ENCODE measurements around the gene CNN2. TPM values are rescaled to one million over a fixed set of nuclear protein-coding genes. Genes with fewer than 3 reads are reported as not detected.

CNN2 gene
- total RNA-seq, 1 experiment from 2014 or later, result 524 TPM

- no CpG with 5 or more reads among the region's 59 CpGs for WGBS (ENCODE audit: extremely low coverage, insufficient read length, low lambda C conversion rate)
- Histone ChIP-seq H2BK20ac (ENCODE audit: low read depth, low read length, poor library complexity, severe bottlenecking) (no peak overlapping the region), H4K91ac (ENCODE audit: insufficient read length, low read depth, low read length) (no peak overlapping the region), H2AFZ (ENCODE audit: low read length) (no peak overlapping the region), H3K27me3 (ENCODE audit: insufficient read depth, low read length) (no peaks in the 10 kb centered on the region), H3K23ac (ENCODE audit: insufficient read length, low read depth, low read length) (no peak overlapping the region), H3K79me1 (ENCODE audit: insufficient read depth, low read depth, low read length, poor library complexity, severe bottlenecking) (no peaks in the 10 kb centered on the region), H4K5ac (ENCODE audit: insufficient read length, low read depth, low read length) (no peak overlapping the region), H3K27ac (ENCODE audit: insufficient read length, low read depth, low read length) (no peak overlapping the region), H3K9ac (ENCODE audit: extremely low read depth, insufficient read length, low read length) (no peak overlapping the region), H3K18ac (ENCODE audit: insufficient read length, low read depth, low read length) (no peak overlapping the region), H3T11ph (ENCODE audit: low read length) (no peak overlapping the region), H3K14ac (ENCODE audit: insufficient read depth, low read length) (no peak overlapping the region; the same call in 1 of the 2 replicates), H2BK5ac (ENCODE audit: insufficient read length, low read length) (no peak overlapping the region), H4K8ac (replicated peaks; ENCODE audit: insufficient read length, low read depth, low read length) (no peak overlapping the region), H2BK120ac (ENCODE audit: low read depth, low read length, poor library complexity, severe bottlenecking) (no peak overlapping the region), H3K4me2 (ENCODE audit: insufficient read depth, insufficient read length, low read length) (no peak overlapping the region), H3K23me2 (ENCODE audit: insufficient read length, low read depth, low read length, poor library complexity, severe bottlenecking) (no peaks in the 10 kb centered on the region), H2AK5ac (ENCODE audit: insufficient read length, low read length) (no peak overlapping the region), H3K79me2 (ENCODE audit: insufficient read depth, low read length) (no peaks in the 10 kb centered on the region), H4K20me1 (ENCODE audit: control insufficient read depth, insufficient read depth, insufficient read length) (no peaks in the 10 kb centered on the region), H2BK12ac (ENCODE audit: insufficient read length, low read depth, low read length) (no peak overlapping the region), H3K56ac (ENCODE audit: insufficient read length, low read depth, low read length) (no peak overlapping the region), H2BK15ac (ENCODE audit: low read depth, low read length) (no peak overlapping the region), H3K4ac (ENCODE audit: low read depth, low read length) (no peak overlapping the region), H3K4me1 (ENCODE audit: insufficient read depth, low read length) (no peaks in the 10 kb centered on the region), H3K9me3 (ENCODE audit: control insufficient read depth, low read depth, low read length) (no peaks in the 10 kb centered on the region)
- no peak for TF ChIP-seq CTCF (conservative IDR thresholded peaks at IDR 0.05)
- Mint-ChIP-seq H3K27me3 (ENCODE audit: low read depth) (peaks cover 1% of the 10 kb centered on the region), H3K9me3 (no peaks in the 10 kb centered on the region), H3K4me3 (peak overlapping the region in 1 of 2 experiments; percentile 73; a peak in 2 of 5 replicates), H3K4me1 (peaks cover 3 to 9% of the 10 kb centered on the region in 2 experiments; a peak in 2 of 4 replicates), H3K36me3 (ENCODE audit: insufficient read depth in 1 of 3, low read depth in 3 of 3) (peaks cover 14 to 46% (median 40%) of the 10 kb centered on the region in 3 experiments; a peak in 6 of 7 replicates), H3K27ac (no peak overlapping the region; a peak in 1 of 7 replicates)
- no peak for DNase-seq
These were observed 56.8 kb downstream of the CNN2 start for GRCh38 chr19:1082928-1083816.

Data from H9 (cell line).